D721Med (cell line): ENCODE results near the gene IL10RA.

ENCODE experiments used
- DNase-seq: peaks from one replicate; pipeline ENCODE4 v3.0.0; 2011; ENCODE audit warnings: low spot score; ENCODE audit not compliant: insufficient read length
- FAIRE-seq: peaks from 2 replicates; lab custom pipeline; 2011; peaks lifted over from hg19 to GRCh38; lab: Jason Lieb, UNC
- TF ChIP-seq, protein P1 (sequence below): IDR thresholded peaks from 2 replicates; pipeline ENCODE4 v1.5.1; 2012; ENCODE audit warnings: mild to moderate bottlenecking, control low read depth; ENCODE audit not compliant: insufficient read depth; ENCODE audit errors: missing control alignments

The IL10RA gene

DNA sequence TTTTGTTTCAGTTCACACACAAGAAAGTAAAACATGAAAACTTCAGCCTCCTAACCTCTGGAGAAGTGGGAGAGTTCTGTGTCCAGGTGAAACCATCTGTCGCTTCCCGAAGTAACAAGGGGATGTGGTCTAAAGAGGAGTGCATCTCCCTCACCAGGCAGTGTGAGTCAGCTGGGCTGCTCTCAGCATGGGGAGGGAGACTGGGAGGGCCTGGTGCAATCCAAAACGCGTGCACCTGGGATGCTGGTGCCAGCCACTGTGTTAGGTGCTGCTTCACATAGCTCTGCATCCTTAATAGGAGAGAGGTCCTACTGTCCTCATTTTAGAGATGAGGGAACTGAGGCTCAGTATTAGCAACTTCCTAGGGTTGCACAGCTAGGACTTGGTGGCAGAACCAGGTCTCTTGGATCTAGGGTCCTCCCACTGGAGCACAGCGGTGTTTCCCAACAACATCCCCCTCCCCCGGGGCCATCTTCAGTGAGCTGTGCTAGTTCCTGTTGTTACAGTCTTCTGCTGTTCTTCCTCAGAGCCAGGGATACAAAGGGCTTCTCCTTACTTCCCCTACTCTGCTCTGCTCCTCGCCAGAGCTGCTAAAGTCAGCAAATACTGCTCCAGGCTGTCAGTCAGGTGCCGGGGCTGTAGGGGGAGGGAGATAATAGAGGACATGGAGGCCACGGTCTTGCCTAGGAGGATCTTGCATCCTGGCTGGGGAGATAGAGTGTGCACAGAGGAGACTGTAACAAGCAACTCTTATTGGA lies 8.0 kb downstream of the IL10RA start:
- DNase-seq = no peak
- no peak for FAIRE-seq
- TF ChIP-seq, protein P1, sequence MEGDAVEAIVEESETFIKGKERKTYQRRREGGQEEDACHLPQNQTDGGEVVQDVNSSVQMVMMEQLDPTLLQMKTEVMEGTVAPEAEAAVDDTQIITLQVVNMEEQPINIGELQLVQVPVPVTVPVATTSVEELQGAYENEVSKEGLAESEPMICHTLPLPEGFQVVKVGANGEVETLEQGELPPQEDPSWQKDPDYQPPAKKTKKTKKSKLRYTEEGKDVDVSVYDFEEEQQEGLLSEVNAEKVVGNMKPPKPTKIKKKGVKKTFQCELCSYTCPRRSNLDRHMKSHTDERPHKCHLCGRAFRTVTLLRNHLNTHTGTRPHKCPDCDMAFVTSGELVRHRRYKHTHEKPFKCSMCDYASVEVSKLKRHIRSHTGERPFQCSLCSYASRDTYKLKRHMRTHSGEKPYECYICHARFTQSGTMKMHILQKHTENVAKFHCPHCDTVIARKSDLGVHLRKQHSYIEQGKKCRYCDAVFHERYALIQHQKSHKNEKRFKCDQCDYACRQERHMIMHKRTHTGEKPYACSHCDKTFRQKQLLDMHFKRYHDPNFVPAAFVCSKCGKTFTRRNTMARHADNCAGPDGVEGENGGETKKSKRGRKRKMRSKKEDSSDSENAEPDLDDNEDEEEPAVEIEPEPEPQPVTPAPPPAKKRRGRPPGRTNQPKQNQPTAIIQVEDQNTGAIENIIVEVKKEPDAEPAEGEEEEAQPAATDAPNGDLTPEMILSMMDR = no peak

- no peak for DNase-seq
- no peak for FAIRE-seq
- TF ChIP-seq, protein P1 = no peak
Observed at GRCh38 chr11:117995472-117995871, 9.3 kb downstream of the IL10RA start.

DNA sequence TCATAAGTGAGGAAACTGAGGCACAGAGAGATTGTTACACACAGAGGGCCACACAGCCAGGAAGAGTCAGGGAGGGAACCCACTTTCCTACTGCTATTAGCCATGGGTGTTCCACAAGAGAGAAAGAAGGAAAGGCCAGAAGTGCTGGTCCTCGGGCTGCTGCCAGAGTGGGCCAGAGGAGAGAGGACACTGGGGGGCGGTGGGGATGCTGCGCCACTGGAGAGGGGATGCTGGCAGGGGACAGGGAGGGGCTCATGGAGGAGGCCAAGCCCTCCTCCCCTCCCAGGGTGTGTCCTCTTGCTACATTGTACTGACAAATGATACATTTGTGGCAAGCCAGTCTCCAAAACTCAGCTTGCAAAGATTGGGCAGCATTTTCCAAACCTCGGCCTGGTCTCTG lies 9.9 kb downstream of the IL10RA start:
- TF ChIP-seq, protein P1 = no peak
- no peak for DNase-seq
- FAIRE-seq = no peak

DNA sequence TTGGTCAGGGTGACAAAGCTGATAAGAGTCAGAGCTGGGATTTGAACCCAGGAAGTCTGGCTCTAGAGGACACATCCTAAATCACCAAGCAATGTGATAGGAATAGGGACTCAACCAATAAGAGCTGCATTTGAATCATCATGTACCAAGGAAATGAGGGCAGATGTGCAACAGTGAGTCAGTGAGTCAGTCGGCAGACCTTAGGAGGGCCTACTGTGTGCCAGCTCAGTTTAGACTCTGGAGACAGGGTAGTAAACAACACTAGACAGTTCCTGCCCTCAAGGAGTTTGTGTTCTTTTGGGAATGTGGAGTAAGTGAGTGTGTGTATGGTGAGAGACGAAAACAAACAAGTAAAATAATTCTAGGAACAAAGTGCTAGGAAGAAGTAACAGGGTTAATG lies 11.2 kb downstream of the IL10RA start:
- TF ChIP-seq, protein P1 = no peak
- DNase-seq = no peak
- FAIRE-seq = no peak

DNA sequence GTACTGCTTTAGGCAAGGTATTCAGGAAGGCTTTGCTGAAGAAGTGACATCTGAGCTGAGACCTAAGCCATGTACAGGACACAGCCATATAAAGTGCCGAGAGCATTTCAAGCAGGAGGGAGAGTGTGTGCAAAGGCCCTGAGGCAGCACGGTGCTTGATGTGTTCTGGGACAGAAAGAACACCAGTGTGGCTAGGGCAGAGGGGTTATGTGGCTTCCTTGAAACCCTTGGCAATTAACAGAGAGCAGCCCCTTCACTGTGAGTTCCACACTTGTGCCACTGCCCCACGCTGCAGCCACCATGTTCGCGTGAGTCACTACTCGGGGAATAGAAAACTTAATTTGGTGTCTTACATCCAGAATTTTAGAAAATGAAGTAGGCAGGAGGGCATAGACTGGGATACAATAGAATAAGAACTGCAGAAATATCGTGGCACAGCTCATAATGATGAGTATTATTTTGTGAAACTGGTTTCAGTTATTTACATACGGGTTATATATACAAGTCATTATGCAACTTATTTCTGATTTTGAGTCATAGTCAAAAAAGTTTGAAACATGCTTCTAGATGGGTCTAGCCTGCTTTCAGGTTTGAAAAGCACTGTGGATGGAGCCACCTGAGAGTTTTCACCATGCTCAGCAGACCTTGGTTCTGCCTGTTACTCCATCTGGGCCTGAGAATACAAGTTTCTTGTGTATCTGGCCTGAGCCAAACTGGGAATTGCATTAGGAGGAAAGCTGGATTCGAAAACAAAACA lies 11.8 kb downstream of the IL10RA start:
- no peak for FAIRE-seq
- DNase-seq = no peak
- TF ChIP-seq, protein P1 = no peak

DNA sequence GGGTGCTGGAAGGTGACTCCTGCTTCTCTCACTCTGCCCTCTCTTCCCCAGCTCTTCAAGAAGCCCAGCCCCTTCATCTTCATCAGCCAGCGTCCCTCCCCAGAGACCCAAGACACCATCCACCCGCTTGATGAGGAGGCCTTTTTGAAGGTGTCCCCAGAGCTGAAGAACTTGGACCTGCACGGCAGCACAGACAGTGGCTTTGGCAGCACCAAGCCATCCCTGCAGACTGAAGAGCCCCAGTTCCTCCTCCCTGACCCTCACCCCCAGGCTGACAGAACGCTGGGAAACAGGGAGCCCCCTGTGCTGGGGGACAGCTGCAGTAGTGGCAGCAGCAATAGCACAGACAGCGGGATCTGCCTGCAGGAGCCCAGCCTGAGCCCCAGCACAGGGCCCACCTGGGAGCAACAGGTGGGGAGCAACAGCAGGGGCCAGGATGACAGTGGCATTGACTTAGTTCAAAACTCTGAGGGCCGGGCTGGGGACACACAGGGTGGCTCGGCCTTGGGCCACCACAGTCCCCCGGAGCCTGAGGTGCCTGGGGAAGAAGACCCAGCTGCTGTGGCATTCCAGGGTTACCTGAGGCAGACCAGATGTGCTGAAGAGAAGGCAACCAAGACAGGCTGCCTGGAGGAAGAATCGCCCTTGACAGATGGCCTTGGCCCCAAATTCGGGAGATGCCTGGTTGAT lies 12.6 kb downstream of the IL10RA start:
- DNase-seq = no peak
- TF ChIP-seq, protein P1 = no peak
- FAIRE-seq = no peak
